Liver (tissue), 9 donors: ENCODE results near the gene IFNGR2. TPM values are rescaled to one million over a fixed set of nuclear protein-coding genes. Genes with fewer than 3 reads are reported as not detected.

Experiments used
- DNase-seq: peaks from one replicate; pipeline ENCODE4 v3.0.0-alpha.2; 2017; ENCODE audit warnings: low spot score
- H3K27ac ChIP-seq, 2 donors: one replicate each; pipeline ENCODE4 v1.7.0; 2013; ENCODE audit warnings: inconsistent platforms in 2 of 2, low read length in 2 of 2, control low read depth in 1 of 2, low read depth in 1 of 2, mild to moderate bottlenecking in 1 of 2
- H3K27me3 ChIP-seq, 4 donors: one replicate each; pipeline versions ENCODE4 v1.6.1 to v1.7.0; 2013; ENCODE audit warnings: low read length in 3 of 4, inconsistent platforms in 1 of 4, mild to moderate bottlenecking in 1 of 4, moderate library complexity in 1 of 4; ENCODE audit not compliant: control insufficient read depth in 4 of 4, insufficient read depth in 4 of 4
- H3K36me3 ChIP-seq, 4 donors: one replicate each; pipeline versions ENCODE4 v1.6.1 to v1.7.0; 2013; ENCODE audit warnings: low read length in 3 of 4, mild to moderate bottlenecking in 3 of 4, low read depth in 1 of 4, moderate library complexity in 1 of 4; ENCODE audit not compliant: control insufficient read depth in 4 of 4, insufficient read depth in 3 of 4
- H3K4me1 ChIP-seq, 4 donors: one replicate each; pipeline versions ENCODE4 v1.6.1 to v1.7.0; 2013; ENCODE audit warnings: low read length in 3 of 4, mild to moderate bottlenecking in 3 of 4, moderate library complexity in 1 of 4; ENCODE audit not compliant: control insufficient read depth in 4 of 4, insufficient read depth in 4 of 4
- H3K4me3 ChIP-seq, 3 donors: one replicate each; pipeline versions ENCODE4 v1.6.1 to v1.7.0; 2013; ENCODE audit warnings: low read length in 3 of 3, control low read depth in 1 of 3, low read depth in 1 of 3, mild to moderate bottlenecking in 1 of 3
- H3K9ac ChIP-seq, 2 donors: one replicate each; pipeline ENCODE4 v1.7.0; 2013; ENCODE audit warnings: low read length in 2 of 2, mild to moderate bottlenecking in 2 of 2, moderate library complexity in 2 of 2, control low read depth in 1 of 2, low read depth in 1 of 2
- H3K9me3 ChIP-seq, 4 donors: one replicate each; pipeline versions ENCODE4 v1.6.1 to v1.7.0; 2013; ENCODE audit warnings: low read length in 3 of 4; ENCODE audit not compliant: control insufficient read depth in 4 of 4
- EGR1 ChIP-seq, 2 donors: IDR thresholded peaks; 2 replicates each; pipeline ENCODE4 v1.6.1; 2016 to 2018; ENCODE audit warnings: antibody characterized with exemption in 2 of 2, low read depth in 2 of 2
- FOXA1 ChIP-seq: IDR thresholded peaks from 2 replicates; pipeline ENCODE4 v1.6.1; 2016; ENCODE audit warnings: antibody characterized with exemption
- FOXA2 ChIP-seq: IDR thresholded peaks from 2 replicates; pipeline ENCODE4 v1.6.1; 2016; ENCODE audit warnings: antibody characterized with exemption
- GABPA ChIP-seq, 2 donors: IDR thresholded peaks in 1 of 2; conservative IDR thresholded peaks in 1 of 2; 2 replicates each; pipeline ENCODE4 v1.6.1; 2016; ENCODE audit warnings: antibody characterized with exemption in 2 of 2, mild to moderate bottlenecking in 1 of 2, moderate library complexity in 1 of 2
- HNF4A ChIP-seq, 2 donors: conservative IDR thresholded peaks; 2 replicates each; pipeline ENCODE4 v1.6.1; 2016; ENCODE audit warnings: antibody characterized with exemption in 2 of 2, mild to moderate bottlenecking in 2 of 2
- HNF4G ChIP-seq: IDR thresholded peaks from 2 replicates; pipeline ENCODE4 v1.6.1; 2016; ENCODE audit warnings: antibody characterized with exemption
- JUND ChIP-seq, 2 donors: IDR thresholded peaks; 2 replicates each; pipeline ENCODE4 v1.6.1; 2016; ENCODE audit warnings: antibody characterized with exemption in 2 of 2
- MAX ChIP-seq: IDR thresholded peaks from 2 replicates; pipeline ENCODE4 v1.6.1; 2016; ENCODE audit warnings: antibody characterized with exemption
- NR2F2 ChIP-seq: IDR thresholded peaks from 2 replicates; pipeline ENCODE4 v1.6.1; 2016; ENCODE audit warnings: antibody characterized with exemption
- RAD21 ChIP-seq, 2 donors: IDR thresholded peaks; 2 replicates each; pipeline ENCODE4 v1.6.1; 2016; ENCODE audit warnings: antibody characterized with exemption in 2 of 2, mild to moderate bottlenecking in 2 of 2
- RXRA ChIP-seq, 2 donors: IDR thresholded peaks; 2 replicates each; pipeline ENCODE4 v1.6.1; 2017 to 2018; ENCODE audit warnings: antibody characterized with exemption in 2 of 2, mild to moderate bottlenecking in 1 of 2
- SP1 ChIP-seq: IDR thresholded peaks from 2 replicates; pipeline ENCODE4 v1.6.1; 2018; ENCODE audit warnings: antibody characterized with exemption, mild to moderate bottlenecking
- TAF1 ChIP-seq: conservative IDR thresholded peaks from 2 replicates; pipeline ENCODE4 v1.6.1; 2016; ENCODE audit warnings: antibody characterized with exemption, mild to moderate bottlenecking
- YY1 ChIP-seq: IDR thresholded peaks from 2 replicates; pipeline ENCODE4 v1.6.1; 2016; ENCODE audit warnings: antibody characterized with exemption, mild to moderate bottlenecking
- WGBS: extraction: QIAGEN DNeasy Blood & Tissue Kit; methylation state at CpG from one replicate; pipeline ENCODE4 v1.1.7; 2013; 5-methylcytosine and 5-hydroxymethylcytosine counted together
- polyA plus RNA-seq, 2 donors: library from polyadenylated mRNA; stranded (reverse) in 1 of 2; unstranded in 1 of 2; fragments of 200-250 nt in 1 of 2; fragments of >200 nt in 1 of 2; fragmentation: Nextera tagmentation in 1 of 2; extraction: Ambion mirVana in 1 of 2; gene quantifications; one replicate each; pipeline versions ENCODE4 v1.2.1 to v1.2.3, GENCODE V29; 2013 to 2015
- total RNA-seq, 2 donors: library from RNA; depleted of rRNA; stranded (reverse); fragments of >200 nt; gene quantifications; one replicate each; pipeline ENCODE4 v1.2.3, GENCODE V29; 2014
- TF ChIP-seq, protein P1 (sequence below): IDR thresholded peaks from 2 replicates; pipeline ENCODE4 v1.6.1; 2016; ENCODE audit warnings: antibody characterized with exemption
- TF ChIP-seq, protein P2 (sequence below): IDR thresholded peaks from 2 replicates; pipeline ENCODE4 v1.6.1; 2016; ENCODE audit warnings: antibody characterized with exemption
- TF ChIP-seq, protein P3 (sequence below): fragments of 150-350 bp; IDR thresholded peaks from 2 replicates; pipeline ENCODE4 v1.5.1; 2017; ENCODE audit warnings: improper control_type of control experiment, low read depth, low read length; ENCODE audit not compliant: missing input control
- TF ChIP-seq, protein P4 (sequence below): IDR thresholded peaks from 2 replicates; pipeline ENCODE4 v1.6.1; 2016; ENCODE audit warnings: antibody characterized with exemption, mild to moderate bottlenecking
- donor health status: healthy.
- donor health status: healthy.
- donor health status: healthy.
- donor health status: healthy.
- donor health status: healthy.

IFNGR2 gene
- total and polyA plus RNA-seq, 4 donors = 23.0 to 24.3 (median 23.4) TPM

DNA sequence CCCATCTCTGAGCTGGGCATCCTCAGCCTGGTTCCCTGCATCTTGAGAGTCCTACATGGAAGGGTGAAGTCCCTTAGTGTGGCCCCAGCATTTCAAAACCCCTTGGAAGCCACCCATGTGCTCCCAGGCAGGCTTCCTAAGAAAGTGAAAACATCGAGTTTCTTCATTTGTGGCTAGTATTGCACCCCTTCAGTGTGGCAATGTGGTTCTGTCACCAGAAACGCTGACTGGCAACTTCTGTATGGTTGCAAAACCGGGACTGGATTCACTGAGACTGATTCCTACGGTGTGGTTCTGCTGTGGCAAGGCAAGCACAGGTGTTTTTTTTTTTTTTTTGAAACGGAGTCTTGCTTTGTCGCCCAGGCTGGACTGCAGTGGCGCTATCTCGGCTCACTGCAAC lies 9.0 kb upstream of the IFNGR2 start:
- Histone ChIP-seq H3K27ac (peak overlapping the region in 1 of 2 donors; percentile 36), H3K4me1 (no peaks in the 10 kb centered on the region), H3K9me3 (no peaks in the 10 kb centered on the region), H3K27me3 (no peaks in the 10 kb centered on the region), H3K9ac (no peak overlapping the region), H3K4me3 (no peak overlapping the region), H3K36me3 (no peaks in the 10 kb centered on the region)
- no peak for DNase-seq
- 65% methylated on average over 8 of the region's 8 CpGs for WGBS
- TF ChIP-seq, protein P1, sequence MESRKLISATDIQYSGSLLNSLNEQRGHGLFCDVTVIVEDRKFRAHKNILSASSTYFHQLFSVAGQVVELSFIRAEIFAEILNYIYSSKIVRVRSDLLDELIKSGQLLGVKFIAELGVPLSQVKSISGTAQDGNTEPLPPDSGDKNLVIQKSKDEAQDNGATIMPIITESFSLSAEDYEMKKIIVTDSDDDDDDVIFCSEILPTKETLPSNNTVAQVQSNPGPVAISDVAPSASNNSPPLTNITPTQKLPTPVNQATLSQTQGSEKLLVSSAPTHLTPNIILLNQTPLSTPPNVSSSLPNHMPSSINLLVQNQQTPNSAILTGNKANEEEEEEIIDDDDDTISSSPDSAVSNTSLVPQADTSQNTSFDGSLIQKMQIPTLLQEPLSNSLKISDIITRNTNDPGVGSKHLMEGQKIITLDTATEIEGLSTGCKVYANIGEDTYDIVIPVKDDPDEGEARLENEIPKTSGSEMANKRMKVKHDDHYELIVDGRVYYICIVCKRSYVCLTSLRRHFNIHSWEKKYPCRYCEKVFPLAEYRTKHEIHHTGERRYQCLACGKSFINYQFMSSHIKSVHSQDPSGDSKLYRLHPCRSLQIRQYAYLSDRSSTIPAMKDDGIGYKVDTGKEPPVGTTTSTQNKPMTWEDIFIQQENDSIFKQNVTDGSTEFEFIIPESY = no peak
- TF ChIP-seq, protein P2, sequence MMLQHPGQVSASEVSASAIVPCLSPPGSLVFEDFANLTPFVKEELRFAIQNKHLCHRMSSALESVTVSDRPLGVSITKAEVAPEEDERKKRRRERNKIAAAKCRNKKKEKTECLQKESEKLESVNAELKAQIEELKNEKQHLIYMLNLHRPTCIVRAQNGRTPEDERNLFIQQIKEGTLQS = peak; percentile 32
- TF ChIP-seq RAD21 (IDR thresholded peaks at IDR 0.05) = peak in 1 of 2 donors; percentile 36
- peak in 1 of 2 donors; percentile 40 for TF ChIP-seq RXRA (IDR thresholded peaks at IDR 0.05)
- no peak for TF ChIP-seq EGR1 (IDR thresholded peaks at IDR 0.05; ENCODE audit: low read depth in 2 of 2)
- no peak for TF ChIP-seq TAF1
- TF ChIP-seq JUND (IDR thresholded peaks at IDR 0.05) = no peak
- TF ChIP-seq GABPA (IDR thresholded peaks at IDR 0.05 in 1 of 2, conservative IDR thresholded peaks at IDR 0.05 in 1 of 2) = no peak
- no peak for TF ChIP-seq YY1
- TF ChIP-seq, protein P3, sequence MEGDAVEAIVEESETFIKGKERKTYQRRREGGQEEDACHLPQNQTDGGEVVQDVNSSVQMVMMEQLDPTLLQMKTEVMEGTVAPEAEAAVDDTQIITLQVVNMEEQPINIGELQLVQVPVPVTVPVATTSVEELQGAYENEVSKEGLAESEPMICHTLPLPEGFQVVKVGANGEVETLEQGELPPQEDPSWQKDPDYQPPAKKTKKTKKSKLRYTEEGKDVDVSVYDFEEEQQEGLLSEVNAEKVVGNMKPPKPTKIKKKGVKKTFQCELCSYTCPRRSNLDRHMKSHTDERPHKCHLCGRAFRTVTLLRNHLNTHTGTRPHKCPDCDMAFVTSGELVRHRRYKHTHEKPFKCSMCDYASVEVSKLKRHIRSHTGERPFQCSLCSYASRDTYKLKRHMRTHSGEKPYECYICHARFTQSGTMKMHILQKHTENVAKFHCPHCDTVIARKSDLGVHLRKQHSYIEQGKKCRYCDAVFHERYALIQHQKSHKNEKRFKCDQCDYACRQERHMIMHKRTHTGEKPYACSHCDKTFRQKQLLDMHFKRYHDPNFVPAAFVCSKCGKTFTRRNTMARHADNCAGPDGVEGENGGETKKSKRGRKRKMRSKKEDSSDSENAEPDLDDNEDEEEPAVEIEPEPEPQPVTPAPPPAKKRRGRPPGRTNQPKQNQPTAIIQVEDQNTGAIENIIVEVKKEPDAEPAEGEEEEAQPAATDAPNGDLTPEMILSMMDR = no peak
- TF ChIP-seq NR2F2 = no peak
- TF ChIP-seq HNF4G = no peak
- TF ChIP-seq, protein P4, sequence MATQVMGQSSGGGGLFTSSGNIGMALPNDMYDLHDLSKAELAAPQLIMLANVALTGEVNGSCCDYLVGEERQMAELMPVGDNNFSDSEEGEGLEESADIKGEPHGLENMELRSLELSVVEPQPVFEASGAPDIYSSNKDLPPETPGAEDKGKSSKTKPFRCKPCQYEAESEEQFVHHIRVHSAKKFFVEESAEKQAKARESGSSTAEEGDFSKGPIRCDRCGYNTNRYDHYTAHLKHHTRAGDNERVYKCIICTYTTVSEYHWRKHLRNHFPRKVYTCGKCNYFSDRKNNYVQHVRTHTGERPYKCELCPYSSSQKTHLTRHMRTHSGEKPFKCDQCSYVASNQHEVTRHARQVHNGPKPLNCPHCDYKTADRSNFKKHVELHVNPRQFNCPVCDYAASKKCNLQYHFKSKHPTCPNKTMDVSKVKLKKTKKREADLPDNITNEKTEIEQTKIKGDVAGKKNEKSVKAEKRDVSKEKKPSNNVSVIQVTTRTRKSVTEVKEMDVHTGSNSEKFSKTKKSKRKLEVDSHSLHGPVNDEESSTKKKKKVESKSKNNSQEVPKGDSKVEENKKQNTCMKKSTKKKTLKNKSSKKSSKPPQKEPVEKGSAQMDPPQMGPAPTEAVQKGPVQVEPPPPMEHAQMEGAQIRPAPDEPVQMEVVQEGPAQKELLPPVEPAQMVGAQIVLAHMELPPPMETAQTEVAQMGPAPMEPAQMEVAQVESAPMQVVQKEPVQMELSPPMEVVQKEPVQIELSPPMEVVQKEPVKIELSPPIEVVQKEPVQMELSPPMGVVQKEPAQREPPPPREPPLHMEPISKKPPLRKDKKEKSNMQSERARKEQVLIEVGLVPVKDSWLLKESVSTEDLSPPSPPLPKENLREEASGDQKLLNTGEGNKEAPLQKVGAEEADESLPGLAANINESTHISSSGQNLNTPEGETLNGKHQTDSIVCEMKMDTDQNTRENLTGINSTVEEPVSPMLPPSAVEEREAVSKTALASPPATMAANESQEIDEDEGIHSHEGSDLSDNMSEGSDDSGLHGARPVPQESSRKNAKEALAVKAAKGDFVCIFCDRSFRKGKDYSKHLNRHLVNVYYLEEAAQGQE = no peak
- no peak for TF ChIP-seq FOXA2
- no peak for TF ChIP-seq FOXA1
- TF ChIP-seq MAX = peak; percentile 30
- TF ChIP-seq SP1 = peak; percentile 39
- TF ChIP-seq HNF4A (conservative IDR thresholded peaks at IDR 0.05) = peak; percentile 20 to 23
